MM.1S (cell line): ENCODE measurements around the gene PCYT1B.

Experiments used
- DNase-seq: peaks from one replicate; pipeline ENCODE4 v3.0.0-alpha.2; 2015
- H2AFZ ChIP-seq: fragments of 300-600 bp; sonication (generic); 2 replicates; pipeline ENCODE4 v1.6.0; 2016; ENCODE audit warnings: antibody characterized with exemption, low read length
- H3F3A ChIP-seq: fragments of 300-600 bp; sonication (generic); 2 replicates; pipeline ENCODE4 v1.6.1; 2016; ENCODE audit warnings: mild to moderate bottlenecking, antibody characterized with exemption, low read length, moderate library complexity, mixed read lengths; ENCODE audit not compliant: insufficient read depth
- H3K27ac ChIP-seq: fragments of 300-600 bp; sonication (generic); 2 replicates; pipeline ENCODE4 v1.5.1; 2016; ENCODE audit warnings: mild to moderate bottlenecking, low read length
- H3K27me3 ChIP-seq: fragments of 300-600 bp; sonication (generic); replicated peaks from 2 replicates; pipeline ENCODE4 v1.6.0; 2016; ENCODE audit warnings: low read length; ENCODE audit not compliant: insufficient read depth
- H3K36me3 ChIP-seq: fragments of 300-600 bp; sonication (generic); replicated peaks from 2 replicates; pipeline ENCODE4 v1.6.1; 2016; ENCODE audit warnings: mild to moderate bottlenecking, low read length, mixed read lengths; ENCODE audit not compliant: insufficient read depth
- H3K4me1 ChIP-seq: fragments of 300-600 bp; sonication (generic); 2 replicates; pipeline ENCODE4 v1.6.1; 2016; ENCODE audit warnings: low read length, mixed read lengths
- H3K4me2 ChIP-seq: fragments of 300-600 bp; sonication (generic); 2 replicates; pipeline ENCODE4 v1.6.0; 2016; ENCODE audit warnings: low read depth, low read length
- H3K4me3 ChIP-seq: fragments of 300-600 bp; sonication (generic); 2 replicates; pipeline ENCODE4 v1.5.1; 2016; ENCODE audit warnings: low read length, mixed read lengths
- H3K79me2 ChIP-seq: fragments of 300-600 bp; sonication (generic); 2 replicates; pipeline ENCODE4 v1.6.1; 2016; ENCODE audit warnings: mixed run types, low read length, mixed read lengths
- H3K9ac ChIP-seq: fragments of 300-600 bp; sonication (generic); 2 replicates; pipeline ENCODE4 v1.6.1; 2016; ENCODE audit warnings: low read length, mixed read lengths
- H3K9me2 ChIP-seq: fragments of 300-600 bp; sonication (generic); replicated peaks from 2 replicates; pipeline ENCODE4 v1.6.1; 2016; ENCODE audit warnings: mild to moderate bottlenecking, low read length, mixed read lengths; ENCODE audit not compliant: insufficient read depth
- H3K9me3 ChIP-seq: fragments of 300-600 bp; sonication (generic); replicated peaks from 2 replicates; pipeline ENCODE4 v1.6.1; 2016; ENCODE audit warnings: mild to moderate bottlenecking, low read length, mixed read lengths; ENCODE audit not compliant: insufficient read depth
- H4K20me1 ChIP-seq: fragments of 300-600 bp; sonication (generic); 2 replicates; pipeline ENCODE4 v1.6.1; 2016; ENCODE audit warnings: mild to moderate bottlenecking, low read length, moderate library complexity, mixed read lengths; ENCODE audit not compliant: insufficient read depth
- EZH2 ChIP-seq: fragments of 300-600 bp; sonication (generic); optimal IDR thresholded peaks from 2 replicates; pipeline ENCODE3; 2017; ENCODE audit warnings: low read depth, mild to moderate bottlenecking, antibody characterized with exemption, low read length, mixed read lengths
- EZH2phosphoT487 ChIP-seq: fragments of 300-600 bp; sonication (generic); IDR thresholded peaks from 2 replicates; pipeline ENCODE4 v1.6.1; 2018; ENCODE audit warnings: antibody characterized with exemption, low read length
- TF ChIP-seq, protein P1 (sequence below): fragments of 300-600 bp; sonication (generic); IDR thresholded peaks from 2 replicates; pipeline ENCODE4 v1.5.1; 2016; ENCODE audit warnings: antibody characterized with exemption, low read length, mixed read lengths

Gene PCYT1B

DNA sequence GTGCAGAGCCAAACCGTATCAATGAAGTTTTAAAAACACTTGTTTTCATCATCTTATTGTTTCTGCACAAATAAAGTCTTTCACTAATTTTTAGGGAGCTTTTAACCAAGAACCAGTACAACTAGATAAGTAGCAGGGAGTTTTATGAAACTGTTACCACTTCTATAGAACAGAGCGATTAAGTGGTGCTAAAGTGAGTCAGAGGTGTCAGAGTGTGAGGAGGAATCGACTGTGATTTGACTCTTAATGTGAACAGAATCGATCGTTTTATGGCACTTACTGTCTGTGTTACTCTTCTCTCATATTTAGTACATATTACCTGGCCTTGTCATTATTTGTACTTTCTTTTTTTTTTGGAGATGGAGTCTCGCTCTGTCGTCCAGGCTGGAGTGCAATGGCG lies 138.8 kb downstream of the PCYT1B start:
- Histone ChIP-seq H3K79me2 (no peaks in the 10 kb centered on the region), H3K9me3 (no peaks in the 10 kb centered on the region), H3K9me2 (no peaks in the 10 kb centered on the region), H4K20me1 (no peaks in the 10 kb centered on the region), H3F3A (no peaks in the 10 kb centered on the region), H3K4me2 (no peak overlapping the region), H3K27ac (no peak overlapping the region), H3K9ac (no peak overlapping the region), H3K4me1 (no peaks in the 10 kb centered on the region), H3K4me3 (no peak overlapping the region), H2AFZ (no peak overlapping the region), H3K27me3 (no peaks in the 10 kb centered on the region), H3K36me3 (no peaks in the 10 kb centered on the region)
- DNase-seq = no peak
- TF ChIP-seq EZH2phosphoT487 (no peak), EZH2 (no peak)
- TF ChIP-seq, protein P1, sequence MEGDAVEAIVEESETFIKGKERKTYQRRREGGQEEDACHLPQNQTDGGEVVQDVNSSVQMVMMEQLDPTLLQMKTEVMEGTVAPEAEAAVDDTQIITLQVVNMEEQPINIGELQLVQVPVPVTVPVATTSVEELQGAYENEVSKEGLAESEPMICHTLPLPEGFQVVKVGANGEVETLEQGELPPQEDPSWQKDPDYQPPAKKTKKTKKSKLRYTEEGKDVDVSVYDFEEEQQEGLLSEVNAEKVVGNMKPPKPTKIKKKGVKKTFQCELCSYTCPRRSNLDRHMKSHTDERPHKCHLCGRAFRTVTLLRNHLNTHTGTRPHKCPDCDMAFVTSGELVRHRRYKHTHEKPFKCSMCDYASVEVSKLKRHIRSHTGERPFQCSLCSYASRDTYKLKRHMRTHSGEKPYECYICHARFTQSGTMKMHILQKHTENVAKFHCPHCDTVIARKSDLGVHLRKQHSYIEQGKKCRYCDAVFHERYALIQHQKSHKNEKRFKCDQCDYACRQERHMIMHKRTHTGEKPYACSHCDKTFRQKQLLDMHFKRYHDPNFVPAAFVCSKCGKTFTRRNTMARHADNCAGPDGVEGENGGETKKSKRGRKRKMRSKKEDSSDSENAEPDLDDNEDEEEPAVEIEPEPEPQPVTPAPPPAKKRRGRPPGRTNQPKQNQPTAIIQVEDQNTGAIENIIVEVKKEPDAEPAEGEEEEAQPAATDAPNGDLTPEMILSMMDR = no peak
